Peyer's patch (tissue), 4 donors: ENCODE measurements around the gene NR6A1. TPM values are rescaled to one million over a fixed set of nuclear protein-coding genes. Genes with fewer than 3 reads are reported as not detected.

Experiments
- DNase-seq, 3 donors: peaks; one replicate each; pipeline ENCODE4 v3.0.0-alpha.2; 2017 to 2019
- H3K27ac ChIP-seq, 4 donors: fragments of 200-600 bp; sonication (generic); one replicate each; pipeline ENCODE4 v1.5.1; 2016 to 2019
- H3K27me3 ChIP-seq, 2 donors: fragments of 200-600 bp; sonication (generic); one replicate each; pipeline ENCODE4 v1.5.1; 2019
- H3K36me3 ChIP-seq, 3 donors: fragments of 200-600 bp; sonication (generic); one replicate each; pipeline ENCODE4 v1.5.1; 2016 to 2019
- H3K4me1 ChIP-seq, 4 donors: fragments of 200-600 bp; sonication (generic); one replicate each; pipeline ENCODE4 v1.5.1; 2016 to 2019
- H3K4me3 ChIP-seq, 4 donors: fragments of 200-600 bp; sonication (generic); 1 replicate in 3 of 4; 2 replicates in 1 of 4; pipeline ENCODE4 v1.5.1; 2016 to 2019; ENCODE audit warnings: mild to moderate bottlenecking in 1 of 4
- H3K9me3 ChIP-seq, 4 donors: fragments of 200-600 bp; sonication (generic); one replicate each; pipeline ENCODE4 v1.5.1; 2016 to 2019; ENCODE audit warnings: mild to moderate bottlenecking in 1 of 4
- CTCF ChIP-seq, 6 experiments: fragments of 450-650 bp in 4 of 6; fragments of 200-600 bp in 2 of 6; sonication (generic) in 1 of 6; IDR thresholded peaks; one replicate each; pipeline ENCODE4 v1.5.1; 2017 to 2019; ENCODE audit warnings: antibody characterized with exemption in 6 of 6, mild to moderate bottlenecking in 3 of 6, moderate library complexity in 1 of 6
- POLR2A ChIP-seq, 2 donors: fragments of 450-650 bp; IDR thresholded peaks; one replicate each; pipeline ENCODE4 v1.5.1; 2017; ENCODE audit warnings: antibody characterized with exemption in 2 of 2, mild to moderate bottlenecking in 2 of 2, moderate library complexity in 2 of 2
- total RNA-seq, 4 donors: library from RNA; depleted of rRNA; stranded (reverse); fragments of >200 nt; gene quantifications; one replicate each; pipeline ENCODE4 v1.1.0, GENCODE V29; 2016

NR6A1 gene
- total RNA-seq, 4 donors from 2014 or later = 10.7 to 43.0 (median 28.1) TPM

GRCh38 chr9:124693403-124693802, 77.7 kb downstream of the NR6A1 start:
- Histone ChIP-seq H3K4me3 (no peak overlapping the region), H3K27ac (no peak overlapping the region), H3K4me1 (no peaks in the 10 kb centered on the region), H3K9me3 (no peaks in the 10 kb centered on the region), H3K27me3 (no peaks in the 10 kb centered on the region), H3K36me3 (no peaks in the 10 kb centered on the region)
- no peak for DNase-seq
- no peak for TF ChIP-seq POLR2A (IDR thresholded peaks at IDR 0.05)
- TF ChIP-seq CTCF (IDR thresholded peaks at IDR 0.05) = no peak

- no peak for TF ChIP-seq POLR2A (IDR thresholded peaks at IDR 0.05)
- TF ChIP-seq CTCF (IDR thresholded peaks at IDR 0.05) = no peak
Observed at GRCh38 chr9:124688238-124688904, 82.7 kb downstream of the NR6A1 start.

GRCh38 chr9:124686918-124687317, 84.2 kb downstream of the NR6A1 start:
- Histone ChIP-seq H3K36me3 (no peaks in the 10 kb centered on the region), H3K9me3 (no peaks in the 10 kb centered on the region), H3K4me1 (no peaks in the 10 kb centered on the region), H3K27ac (no peak overlapping the region), H3K4me3 (no peak overlapping the region), H3K27me3 (no peaks in the 10 kb centered on the region)
- TF ChIP-seq POLR2A (IDR thresholded peaks at IDR 0.05) (no peak), CTCF (IDR thresholded peaks at IDR 0.05) (no peak)
- no peak for DNase-seq

More at GRCh38 chr9:124688238-124688904, 82.7 kb downstream of the NR6A1 start:
- Histone ChIP-seq H3K9me3 (no peaks in the 10 kb centered on the region), H3K4me3 (no peak overlapping the region), H3K27ac (no peak overlapping the region), H3K36me3 (no peaks in the 10 kb centered on the region), H3K4me1 (no peaks in the 10 kb centered on the region), H3K27me3 (no peaks in the 10 kb centered on the region)
- DNase-seq = no peak

- DNase-seq = no peak
- no peak overlapping the region for H3K4me3 ChIP-seq
- H3K27ac ChIP-seq = no peak overlapping the region
- no peaks in the 10 kb centered on the region for H3K9me3 ChIP-seq
- H3K36me3 ChIP-seq = no peaks in the 10 kb centered on the region
- TF ChIP-seq CTCF (IDR thresholded peaks at IDR 0.05) (no peak), POLR2A (IDR thresholded peaks at IDR 0.05) (no peak)
- no peaks in the 10 kb centered on the region for H3K4me1 ChIP-seq
- no peaks in the 10 kb centered on the region for H3K27me3 ChIP-seq
Observed at GRCh38 chr9:124685217-124685616, 85.9 kb downstream of the NR6A1 start.

GRCh38 chr9:124684169-124684568, 86.9 kb downstream of the NR6A1 start:
- DNase-seq = no peak
- H3K9me3 ChIP-seq = no peaks in the 10 kb centered on the region
- no peaks in the 10 kb centered on the region for H3K27me3 ChIP-seq
- H3K4me3 ChIP-seq = no peak overlapping the region
- no peaks in the 10 kb centered on the region for H3K36me3 ChIP-seq
- no peak overlapping the region for H3K27ac ChIP-seq
- no peaks in the 10 kb centered on the region for H3K4me1 ChIP-seq
- TF ChIP-seq CTCF (IDR thresholded peaks at IDR 0.05) (no peak), POLR2A (IDR thresholded peaks at IDR 0.05) (no peak)

GRCh38 chr9:124683043-124683442, 88.1 kb downstream of the NR6A1 start:
- Histone ChIP-seq H3K27me3 (no peaks in the 10 kb centered on the region), H3K4me1 (no peaks in the 10 kb centered on the region), H3K4me3 (no peak overlapping the region), H3K27ac (no peak overlapping the region), H3K36me3 (no peaks in the 10 kb centered on the region), H3K9me3 (no peaks in the 10 kb centered on the region)
- no peak for DNase-seq
- TF ChIP-seq CTCF (IDR thresholded peaks at IDR 0.05) (no peak), POLR2A (IDR thresholded peaks at IDR 0.05) (no peak)
